ENCODE measurements around the gene DHX40. TPM values are rescaled to one million over a fixed set of nuclear protein-coding genes. Genes with fewer than 3 reads are reported as not detected.

Gene DHX40
- total and polyA plus RNA-seq, 2 of the 13 experiments (the other 11 are each of a cell fraction or from before 2014, with no cell fraction given), result 22.2 to 37.0 TPM

GRCh38 chr17:59611503-59611902 lies 46.1 kb downstream of the DHX40 start:
- CTCF ChIA-PET (ENCODE audit: low intra/inter-chr PET ratio, low total read pairs), result no interaction called here
- FAIRE-seq (no peak), ATAC-seq (no peak), DNase-seq (ENCODE audit: low spot score) (no peak)
- TF ChIP-seq MAFK (conservative IDR thresholded peaks at IDR 0.05 in 1 of 2, IDR thresholded peaks at IDR 0.05 in 1 of 2; ENCODE audit: low read length in 2 of 2) (peak; percentile 74 to 87), ZNF703 (CRISPR knock-in tag; IDR thresholded peaks at IDR 0.05; ENCODE audit: borderline replicate concordance) (no peak), MAFF (IDR thresholded peaks at IDR 0.05; ENCODE audit: low read depth, low read length) (peak; percentile 82)
- Histone ChIP-seq H3K27ac (ENCODE audit: extremely low read length, insufficient read depth, low read length) (no peak overlapping the region), H3K4me3 (replicated peaks in 1 of 3; ENCODE audit: insufficient read depth in 1 of 3, low read depth in 2 of 3, low read length in 3 of 3) (no peak overlapping the region), H3K9ac (ENCODE audit: insufficient read depth, low read depth, low read length) (no peak overlapping the region), H3K27me3 (ENCODE audit: control insufficient read depth in 1 of 2, insufficient read depth in 2 of 2, low read length in 2 of 2) (no peaks in the 10 kb centered on the region), H3K4me1 (ENCODE audit: insufficient read depth, low read length) (no peaks in the 10 kb centered on the region), H3K4me2 (ENCODE audit: low read depth, low read length) (no peak overlapping the region), H3K36me3 (replicated peaks in 1 of 2; ENCODE audit: control insufficient read depth in 1 of 2, insufficient read depth in 2 of 2, low read length in 2 of 2) (peaks cover 5 to 10% of the 10 kb centered on the region in 2 experiments), H3K79me2 (ENCODE audit: insufficient read depth, low read length) (no peaks in the 10 kb centered on the region), H2AFZ (ENCODE audit: low read length) (no peak overlapping the region), H3K9me3 (ENCODE audit: low read length) (no peaks in the 10 kb centered on the region), H4K20me1 (ENCODE audit: insufficient read depth, low read length) (no peaks in the 10 kb centered on the region)
- intact Hi-C loops (cut with micrococcal nuclease; ENCODE audit: unreplicated experiment), result no loop called here
- in situ Hi-C loops (cut with HindIII; ENCODE audit: extremely low pct_ligation_motif_present, low pct_unique_long_range_greater_than_20kb), result no loop called here
- POLR2A ChIA-PET, result no interaction called here
- no TSS peak for BruUV-seq (replicated peaks)

GRCh38 chr17:59616253-59616920 lies 51.0 kb downstream of the DHX40 start:
- ChIA-PET POLR2A (no interaction called here), CTCF (ENCODE audit: low intra/inter-chr PET ratio, low total read pairs) (no interaction called here)
- Histone ChIP-seq H3K27me3 (ENCODE audit: control insufficient read depth in 1 of 2, insufficient read depth in 2 of 2, low read length in 2 of 2) (no peaks in the 10 kb centered on the region; a peak in 2 of 5 replicates), H3K27ac (ENCODE audit: extremely low read length, insufficient read depth, low read length) (no peak overlapping the region), H3K36me3 (replicated peaks in 1 of 2; ENCODE audit: control insufficient read depth in 1 of 2, insufficient read depth in 2 of 2, low read length in 2 of 2) (no peaks in the 10 kb centered on the region), H3K79me2 (ENCODE audit: insufficient read depth, low read length) (peaks cover 32% of the 10 kb centered on the region), H2AFZ (ENCODE audit: low read length) (no peak overlapping the region), H3K9ac (ENCODE audit: insufficient read depth, low read depth, low read length) (no peak overlapping the region), H4K20me1 (ENCODE audit: insufficient read depth, low read length) (peaks cover 7% of the 10 kb centered on the region), H3K9me3 (ENCODE audit: low read length) (no peaks in the 10 kb centered on the region), H3K4me2 (ENCODE audit: low read depth, low read length) (no peak overlapping the region), H3K4me1 (ENCODE audit: insufficient read depth, low read length) (peaks cover 16% of the 10 kb centered on the region), H3K4me3 (replicated peaks in 1 of 3; ENCODE audit: insufficient read depth in 1 of 3, low read depth in 2 of 3, low read length in 3 of 3) (no peak overlapping the region)
- in situ Hi-C loops (cut with HindIII; ENCODE audit: extremely low pct_ligation_motif_present, low pct_unique_long_range_greater_than_20kb), result no loop called here
- WGBS (ENCODE audit: low lambda C conversion rate), result 97% methylated on average over 7 of the region's 7 CpGs
- no peak for DNase-seq (ENCODE audit: low spot score)
- no TSS peak for BruUV-seq (replicated peaks)
- ATAC-seq, result no peak
- intact Hi-C loops (cut with micrococcal nuclease; ENCODE audit: unreplicated experiment), result loop anchor here (5.0 kb wide), 1 partner anchor 94 kb away; no protein-coding TSS in a partner anchor
- TF ChIP-seq LCORL (IDR thresholded peaks at IDR 0.05) (no peak), LCORL (CRISPR knock-in tag; IDR thresholded peaks at IDR 0.05) (no peak), PAWR (CRISPR knock-in tag; IDR thresholded peaks at IDR 0.05; ENCODE audit: borderline replicate concordance) (no peak), CREB1 (IDR thresholded peaks at IDR 0.05) (no peak), CREB1 (CRISPR knock-in tag; IDR thresholded peaks at IDR 0.05) (no peak), HDAC2 (CRISPR knock-in tag; IDR thresholded peaks at IDR 0.05) (no peak)
- TF ChIP-seq, protein P1, sequence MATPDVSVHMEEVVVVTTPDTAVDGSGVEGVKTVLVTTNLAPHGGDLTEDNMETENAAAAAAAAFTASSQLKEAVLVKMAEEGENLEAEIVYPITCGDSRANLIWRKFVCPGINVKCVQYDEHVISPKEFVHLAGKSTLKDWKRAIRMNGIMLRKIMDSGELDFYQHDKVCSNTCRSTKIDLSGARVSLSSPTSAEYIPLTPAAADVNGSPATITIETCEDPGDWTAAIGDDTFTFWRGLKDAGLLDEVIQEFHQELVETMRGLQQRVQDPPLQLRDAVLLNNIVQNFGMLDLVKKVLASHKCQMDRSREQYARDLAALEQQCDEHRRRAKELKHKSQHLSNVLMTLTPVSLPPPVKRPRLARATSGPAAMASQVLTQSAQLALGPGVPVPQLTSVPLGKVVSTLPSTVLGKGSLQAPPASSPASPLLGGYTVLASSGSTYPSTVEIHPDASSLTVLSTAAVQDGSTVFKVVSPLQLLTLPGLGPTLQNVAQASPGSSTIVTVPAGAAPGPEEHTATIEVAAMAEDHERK (CRISPR knock-in tag; IDR thresholded peaks at IDR 0.05; ENCODE audit: low read depth), result no peak
- FAIRE-seq, result no peak

Measured in HepG2 (cell line).